NCI-H146 treated with DMSO at 0.1 percent for 48 hours (cell line): Measurements from ENCODE around the gene UBA6.
"Not testable (repeated sequence)": the region's sequence is repeated elsewhere in the genome, so short reads cannot be mapped to it uniquely, and the experiment has no call there.

Experiments used
- DNase-seq: peaks from one replicate; lab custom pipeline; 2025; ENCODE audit not compliant: unreplicated experiment; lab: John Stamatoyannopoulos, UW

The UBA6 gene

GRCh38 chr4:67700738-67701516 lies at the start of gene UBA6:
TSS of gene UBA6 (minus strand) at chr4:67701155. CDS start at chr4:67701119, 36 bp downstream.
- peak; percentile 99 for DNase-seq

- no peak for DNase-seq
Measured at GRCh38 chr4:67750691-67751090, 49.7 kb upstream of the UBA6 start.

GRCh38 chr4:67749286-67749685 lies 48.3 kb upstream of the UBA6 start:
- DNase-seq: no peak

GRCh38 chr4:67746797-67747495 lies 46.0 kb upstream of the UBA6 start:
- DNase-seq: peak; percentile 73

GRCh38 chr4:67744561-67745283 lies 43.8 kb upstream of the UBA6 start:
- no peak for DNase-seq

GRCh38 chr4:67743194-67743593 lies 42.2 kb upstream of the UBA6 start:
- no peak for DNase-seq

- DNase-seq: no peak
Measured at GRCh38 chr4:67736262-67736661, 35.3 kb upstream of the UBA6 start.

- no peak for DNase-seq
Measured at GRCh38 chr4:67735325-67735724, 34.4 kb upstream of the UBA6 start.

- DNase-seq: not testable (repeated sequence)
Measured at GRCh38 chr4:67730511-67730910, 29.6 kb upstream of the UBA6 start.

- DNase-seq: no peak
Measured at GRCh38 chr4:67727124-67727850, 26.3 kb upstream of the UBA6 start.

- DNase-seq: no peak
Measured at GRCh38 chr4:67725981-67726380, 25.0 kb upstream of the UBA6 start.

GRCh38 chr4:67725132-67725531 lies 24.2 kb upstream of the UBA6 start:
- no peak for DNase-seq

GRCh38 chr4:67723949-67724348 lies 23.0 kb upstream of the UBA6 start:
- DNase-seq: peak; percentile 77

- peak; percentile 84 for DNase-seq
Measured at GRCh38 chr4:67723341-67723740, 22.4 kb upstream of the UBA6 start.

- DNase-seq: no peak
Measured at GRCh38 chr4:67721770-67722597, 21.0 kb upstream of the UBA6 start.

GRCh38 chr4:67721315-67721769 lies 20.4 kb upstream of the UBA6 start:
- DNase-seq: no peak

GRCh38 chr4:67719953-67720617 lies 19.1 kb upstream of the UBA6 start:
- no peak for DNase-seq

- DNase-seq: no peak
Measured at GRCh38 chr4:67718848-67719247, 17.9 kb upstream of the UBA6 start.

GRCh38 chr4:67717586-67717985 lies 16.6 kb upstream of the UBA6 start:
- DNase-seq: no peak

GRCh38 chr4:67714955-67715354 lies 14.0 kb upstream of the UBA6 start:
- DNase-seq: no peak
